ENCODE results near the gene TIMM10B. TPM values are rescaled to one million over a fixed set of nuclear protein-coding genes. Genes with fewer than 3 reads are reported as not detected.
A peak's percentile ranks its signal among the peaks of the same experiment; 100 is the strongest.

The TIMM10B gene
- total and polyA plus RNA-seq, 11 donors = 9.5 to 26.9 (median 16.1) TPM

DNA sequence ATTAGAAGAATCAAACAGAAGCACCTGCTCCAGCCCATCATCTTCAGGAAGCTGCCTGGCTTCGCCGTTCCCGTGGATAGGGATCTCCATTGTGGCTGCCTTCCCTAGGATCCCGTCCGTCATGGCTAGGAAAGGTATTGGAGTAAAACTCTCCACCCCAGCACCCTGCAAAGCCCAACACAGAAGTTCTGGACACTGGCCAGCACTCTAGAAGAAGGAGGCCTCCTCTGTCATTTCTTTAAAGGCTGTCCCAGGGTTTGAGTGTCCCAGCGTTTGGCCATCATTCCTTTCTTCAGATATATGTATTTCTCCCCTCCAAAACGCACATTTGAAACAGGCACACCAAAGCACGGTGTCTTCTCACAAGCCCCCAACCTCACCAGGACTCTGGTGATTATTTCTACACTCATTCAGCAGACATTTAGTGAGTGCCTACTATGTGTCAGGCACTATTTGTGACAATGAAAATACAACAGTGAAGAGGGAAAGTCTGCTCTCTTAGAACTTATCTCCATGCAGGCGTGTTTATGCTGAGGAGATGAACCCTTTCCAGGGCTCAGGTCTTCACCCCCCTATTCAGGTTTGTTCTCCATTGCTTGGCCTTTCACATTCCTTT, 894 bp upstream of the TIMM10B start:
- peak overlapping the region; percentile 54 to 93 (median 80) for H3K4me3 ChIP-seq
- 48 to 61% (median 57%) methylated on average over 9 of the region's 9 CpGs for WGBS, 4 donors
- intact Hi-C loops (cut with DNase I) = loop anchor here in 2 of 10 donors (5.0 to 10.0 kb wide), 2 partner anchors 63 to 96 kb away; partner anchors contain the start of gene APBB1 (in 1 of the 2)
- no peak for TF ChIP-seq POLR2A (IDR thresholded peaks at IDR 0.05)
- no peak for TF ChIP-seq CTCF (IDR thresholded peaks at IDR 0.05)
- H3K9me3 ChIP-seq = no peaks in the 10 kb centered on the region
- peaks cover 0 to 65% (median 54%) of the 10 kb centered on the region in 9 donors for H3K36me3 ChIP-seq
- no peaks in the 10 kb centered on the region for H3K27me3 ChIP-seq
- H3K4me1 ChIP-seq = peaks cover 3 to 37% (median 25%) of the 10 kb centered on the region in 12 donors
- H3K27ac ChIP-seq = peak overlapping the region in 11 of 12 donors; percentile 78 to 96 (median 90)
- DNase-seq (peak in 1 of 5 donors; percentile 29), ATAC-seq (no peak)

- TF ChIP-seq POLR2A (IDR thresholded peaks at IDR 0.05) (no peak), CTCF (IDR thresholded peaks at IDR 0.05) (no peak)
- ATAC-seq (peak in 2 of 4 donors; percentile 5), DNase-seq (peak in 2 of 5 donors; percentile 31 to 66)
- Histone ChIP-seq H3K9me3 (no peaks in the 10 kb centered on the region), H3K4me1 (peaks cover 3 to 37% (median 25%) of the 10 kb centered on the region in 12 donors), H3K27ac (peak overlapping the region; percentile 19 to 96 (median 90)), H3K36me3 (peaks cover 0 to 72% (median 65%) of the 10 kb centered on the region in 9 donors), H3K4me3 (peak overlapping the region; percentile 54 to 93 (median 80)), H3K27me3 (no peaks in the 10 kb centered on the region)
- 0 to 5% (median 4%) methylated on average over 4 to 13 of the region's 13 CpGs for WGBS, 4 donors
- intact Hi-C loops (cut with DNase I) = loop anchor here in 2 of 10 donors (5.0 to 10.0 kb wide), 2 partner anchors 65 to 97 kb away; partner anchors contain the start of gene APBB1 (in 1 of the 2)
These were observed 599 bp downstream of the TIMM10B start for GRCh38 chr11:6481924-6482275.

GRCh38 chr11:6482441-6482840, 1.1 kb downstream of the TIMM10B start:
- WGBS, 4 donors = 78 to 82% (median 80%) methylated on average over 4 of the region's 4 CpGs

More at GRCh38 chr11:6482441-6482840, 1.1 kb downstream of the TIMM10B start:
- no peak for TF ChIP-seq CTCF (IDR thresholded peaks at IDR 0.05)
- no peak for TF ChIP-seq POLR2A (IDR thresholded peaks at IDR 0.05)
- Histone ChIP-seq H3K9me3 (no peaks in the 10 kb centered on the region), H3K4me3 (peak overlapping the region in 11 of 12 donors; percentile 54 to 93 (median 80)), H3K27ac (peak overlapping the region in 5 of 12 donors; percentile 84 to 96 (median 90)), H3K4me1 (peaks cover 3 to 37% (median 25%) of the 10 kb centered on the region in 12 donors), H3K27me3 (no peaks in the 10 kb centered on the region), H3K36me3 (peaks cover 0 to 72% (median 65%) of the 10 kb centered on the region in 9 donors)
- DNase-seq (no peak), ATAC-seq (no peak)
- intact Hi-C loops (cut with DNase I) = loop anchor here in 2 of 10 donors (5.0 to 10.0 kb wide), 2 partner anchors 65 to 98 kb away; partner anchors contain the start of gene APBB1 (in 1 of the 2)

Data from heart left ventricle (tissue), 16 donors.